ENCODE measurements around the gene GATA3.

GATA3 gene

GRCh38 chr10:8102708-8103401 is 48.4 kb downstream of the GATA3 start:
- no peak for DNase-seq

DNA sequence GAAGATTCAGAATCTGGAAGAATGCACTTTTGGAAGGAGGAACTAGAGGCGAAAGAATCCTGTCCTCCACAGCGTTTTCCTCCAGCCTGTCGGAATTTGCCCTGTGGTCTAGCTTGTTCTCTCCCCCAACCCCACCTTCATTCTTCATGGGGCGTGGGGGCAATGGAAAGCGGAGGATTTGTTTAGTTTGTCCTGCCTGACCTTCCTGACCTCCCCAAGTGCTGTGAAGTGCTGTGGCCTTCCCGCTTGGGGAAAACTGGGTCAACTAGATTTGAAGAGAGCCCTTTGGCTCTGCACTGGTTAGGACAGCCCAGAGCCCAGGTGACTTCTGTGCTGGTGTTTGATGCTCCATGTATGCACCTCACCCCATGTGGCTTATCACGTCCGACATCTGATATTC is 49.1 kb downstream of the GATA3 start:
- DNase-seq = no peak

DNA sequence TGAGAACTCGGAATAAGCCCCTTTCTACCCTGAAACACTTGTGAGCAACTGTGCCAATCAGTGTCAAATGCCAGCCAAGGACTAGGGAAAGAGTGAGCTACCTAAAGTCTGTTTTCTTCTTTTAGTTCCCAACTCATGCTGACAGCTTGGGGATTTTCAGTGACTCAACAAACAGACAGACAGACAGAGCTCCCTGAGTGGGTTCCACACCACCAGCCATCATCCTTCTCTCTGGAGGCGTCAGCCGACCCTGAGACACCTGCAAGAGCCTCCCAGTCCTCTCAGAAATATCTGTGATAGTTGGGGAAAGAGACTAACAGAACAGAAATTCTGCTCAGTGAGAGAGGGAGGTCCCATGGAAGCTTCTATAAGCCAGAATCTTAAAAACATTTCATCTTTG is 49.5 kb downstream of the GATA3 start:
- DNase-seq = no peak

DNA sequence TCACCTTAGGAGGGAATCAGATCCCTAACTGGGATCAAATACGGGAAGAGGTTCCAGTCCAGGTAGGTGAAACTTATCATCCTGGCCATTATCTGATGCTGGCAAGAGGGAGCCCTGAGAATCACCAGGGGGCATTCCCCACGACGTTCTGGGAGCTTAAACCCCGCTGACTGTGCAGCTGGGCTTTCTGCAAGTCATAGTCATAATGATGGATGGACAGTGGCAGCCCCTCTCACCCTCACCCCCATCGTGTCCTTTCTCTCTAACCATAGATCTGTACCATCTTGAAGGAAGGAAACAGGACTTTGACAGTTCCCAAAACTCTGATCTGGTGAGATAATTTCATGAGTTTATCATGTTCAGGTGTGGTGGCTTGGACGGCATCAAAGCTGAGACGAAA is 50.2 kb downstream of the GATA3 start:
- no peak for DNase-seq

DNA sequence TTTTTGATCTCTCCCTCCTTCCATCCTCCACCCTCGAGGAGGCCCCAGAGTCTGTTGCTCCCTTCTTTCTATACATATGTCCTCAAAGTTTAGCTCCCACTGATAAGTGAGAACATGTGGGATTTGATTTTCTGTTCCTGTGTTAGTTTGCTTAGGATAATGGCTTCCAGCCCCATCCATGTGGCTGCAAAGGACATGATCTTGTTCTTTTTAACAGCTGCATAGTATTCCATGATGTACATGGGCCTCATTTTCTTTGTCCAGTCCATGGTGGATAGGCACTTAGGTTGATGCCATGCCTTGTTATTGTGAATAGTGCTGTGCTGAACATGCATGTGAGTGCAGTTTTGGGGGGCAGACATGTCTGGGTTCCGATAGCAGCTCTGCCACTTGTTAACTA is 51.4 kb downstream of the GATA3 start:
- DNase-seq = no peak

DNA sequence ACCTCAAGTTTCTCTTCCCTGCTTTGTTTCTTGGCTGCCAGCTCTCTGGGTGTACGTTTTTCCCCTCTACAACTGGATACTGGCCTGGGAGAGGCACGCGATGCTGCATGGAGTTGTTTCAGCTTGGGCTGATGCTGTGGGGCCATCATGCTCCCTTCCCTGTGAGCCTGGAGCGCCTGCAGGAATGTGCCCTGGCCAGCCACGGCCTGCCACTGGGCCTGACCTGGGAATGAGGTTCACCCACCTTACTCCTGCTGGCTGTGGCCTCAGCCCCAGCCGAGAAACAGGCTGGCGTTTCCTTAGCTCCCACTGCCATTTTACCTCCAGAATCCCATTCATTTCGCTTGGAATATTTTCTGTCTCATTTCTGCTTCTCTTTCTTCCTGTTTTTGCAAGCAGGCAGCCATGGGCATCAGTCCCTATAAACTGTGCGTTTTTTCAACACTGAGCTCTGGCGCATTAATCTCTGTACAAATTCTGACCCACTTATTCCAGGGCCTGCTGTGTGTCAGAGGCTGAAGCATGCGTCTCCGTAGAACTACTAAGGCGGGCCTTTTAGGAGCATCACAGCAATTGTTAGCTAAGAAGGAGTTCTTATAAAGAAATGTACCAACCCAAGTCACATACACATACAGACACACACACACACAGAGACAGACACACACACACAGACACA is 57.9 kb downstream of the GATA3 start:
- no peak for DNase-seq

- no peak for DNase-seq
Measured at GRCh38 chr10:8112942-8113442, 58.5 kb downstream of the GATA3 start.

GRCh38 chr10:8113616-8114015 is 59.1 kb downstream of the GATA3 start:
- DNase-seq = no peak

DNA sequence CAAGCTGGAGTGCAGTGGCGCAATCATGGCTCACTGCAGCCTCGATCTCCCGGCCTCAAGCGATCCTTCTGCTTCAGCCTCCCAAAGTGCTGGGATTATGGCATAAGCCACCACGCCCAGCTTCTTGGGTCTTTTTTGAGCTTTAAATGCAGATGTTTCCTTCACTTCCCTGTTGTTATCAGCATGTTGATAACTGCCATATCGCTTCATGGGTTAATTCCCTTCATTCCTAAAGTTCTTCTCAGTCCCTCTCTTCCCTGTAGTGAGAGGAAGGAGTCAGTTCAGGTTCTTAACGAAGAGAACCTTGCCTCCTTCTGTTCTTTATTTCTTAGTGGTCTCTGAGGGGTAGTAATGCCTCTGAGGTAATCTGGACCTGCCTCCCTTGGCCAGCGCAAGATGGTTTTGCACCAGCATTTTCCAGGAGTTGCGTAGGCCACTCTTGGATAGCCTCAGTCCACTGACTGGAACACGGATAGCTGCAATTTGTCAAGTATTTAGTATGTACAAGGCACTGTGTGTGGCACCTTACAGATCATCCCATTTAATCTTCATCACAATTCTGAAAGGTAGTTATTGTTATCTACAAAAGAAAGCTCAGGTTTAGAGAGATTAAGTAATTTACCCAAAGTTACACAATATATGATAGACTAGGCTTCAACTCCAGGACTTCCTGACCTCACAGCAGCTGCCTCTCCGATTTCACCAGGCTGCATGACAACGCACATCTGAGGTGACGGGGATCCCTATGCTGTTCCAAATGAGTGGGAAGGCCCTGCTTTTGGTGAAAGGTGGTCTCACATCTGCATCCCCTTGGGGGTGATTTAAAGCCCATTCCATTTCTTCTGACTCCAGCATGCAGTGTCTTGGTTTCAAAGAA is 60.5 kb downstream of the GATA3 start:
- no peak for DNase-seq

GRCh38 chr10:8115618-8115980 is 61.1 kb downstream of the GATA3 start:
- no peak for DNase-seq

DNA sequence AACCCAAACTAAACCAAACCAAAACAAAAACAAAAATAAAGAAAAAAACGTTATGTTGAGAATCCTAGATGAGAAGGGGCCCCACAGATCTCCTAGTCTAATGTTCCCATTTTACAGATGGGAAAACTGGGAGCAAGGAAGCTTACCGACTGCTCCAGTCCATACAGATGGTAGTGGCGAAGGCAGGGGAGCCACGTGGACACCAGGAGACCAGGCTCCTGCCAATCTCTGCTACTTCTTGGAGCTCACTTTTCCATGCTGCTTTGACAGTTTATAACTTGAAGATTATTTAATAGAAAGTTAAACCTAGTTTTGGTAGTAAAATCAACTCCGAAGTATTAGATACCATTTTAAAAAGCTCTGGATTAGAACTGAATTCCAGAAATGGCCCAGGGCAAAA is 62.0 kb downstream of the GATA3 start:
- DNase-seq = no peak

GRCh38 chr10:8116926-8117493 is 62.5 kb downstream of the GATA3 start:
- no peak for DNase-seq

GRCh38 chr10:8121201-8121890 is 66.9 kb downstream of the GATA3 start:
- DNase-seq = no peak

GRCh38 chr10:8122611-8123369 is 68.3 kb downstream of the GATA3 start:
- DNase-seq = no peak

DNA sequence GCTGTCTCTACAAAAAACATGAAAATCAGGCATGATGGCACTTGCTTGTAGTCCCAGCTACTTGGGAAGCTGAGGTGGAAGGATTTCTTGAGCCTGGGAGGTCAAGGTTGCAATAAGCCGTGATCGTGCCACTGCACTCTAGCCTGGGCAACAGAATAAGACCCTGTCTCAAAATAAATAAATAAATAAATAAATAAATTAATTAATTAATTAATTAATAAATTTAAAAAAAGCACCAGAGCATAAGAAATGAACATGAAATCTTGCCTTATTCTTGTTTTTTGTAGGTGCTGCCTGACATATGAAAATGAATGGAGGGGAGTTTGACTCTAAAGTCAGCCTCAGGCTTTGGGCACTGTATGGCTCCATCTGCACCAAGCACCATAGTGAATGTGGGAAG is 69.9 kb downstream of the GATA3 start:
- DNase-seq = no peak

Data from CD4-positive, alpha-beta T cell treated with Interferon alpha-2 for 1 hour (primary cell).